Activated CD4-positive, alpha-beta T cell treated with anti-CD3 and anti-CD28 coated beads, Interleukin-2, amount 10 ng/mL, durations not matched to agents 7 days and 5 days (primary cell): ENCODE results near the gene CDH13. TPM values are rescaled to one million over a fixed set of nuclear protein-coding genes. Genes with fewer than 3 reads are reported as not detected.

Source experiments
- CTCF ChIA-PET: fragments of 350-600 bp; sonication (Branson Sonifier 250); formaldehyde crosslinking; loops from one replicate; lab custom pipeline; 2021; ENCODE audit warnings: antibody characterized with exemption; lab: Charles Lee
- POLR2A ChIA-PET: fragments of 350-600 bp; sonication (Branson Sonifier 250); formaldehyde crosslinking; loops from one replicate; lab custom pipeline; 2021; ENCODE audit warnings: antibody characterized with exemption; lab: Charles Lee
- DNase-seq: peaks from one replicate; pipeline ENCODE4 v3.0.0-alpha.2; 2020
- H3K27ac Mint-ChIP-seq: one replicate; pipeline ENCODE4 v1.8.0; 2021; ENCODE audit warnings: mild to moderate bottlenecking, moderate library complexity, mixed read lengths
- H3K27me3 Mint-ChIP-seq: one replicate; pipeline ENCODE4 v1.8.0; 2021; ENCODE audit warnings: mixed read lengths
- H3K36me3 Mint-ChIP-seq: one replicate; pipeline ENCODE4 v1.8.0; 2021; ENCODE audit warnings: low read depth, mixed read lengths
- H3K4me1 Mint-ChIP-seq: one replicate; pipeline ENCODE4 v1.8.0; 2021; ENCODE audit warnings: mixed read lengths
- H3K4me3 Mint-ChIP-seq: one replicate; pipeline ENCODE4 v1.8.0; 2021; ENCODE audit warnings: mild to moderate bottlenecking, moderate library complexity, mixed read lengths
- H3K9me3 Mint-ChIP-seq: one replicate; pipeline ENCODE4 v1.8.0; 2021; ENCODE audit warnings: mixed read lengths
- total RNA-seq, 2 experiments: library from RNA; stranded (reverse); gene quantifications; one replicate each; pipeline ENCODE4 v1.2.3, GENCODE V29; 2021

CDH13 gene
- total RNA-seq, 2 experiments from 2014 or later = not detected

GRCh38 chr16:83102336-83102735 lies 475.6 kb downstream of the CDH13 start:
- Mint-ChIP-seq H3K4me1 (no peaks in the 10 kb centered on the region), H3K27ac (no peak overlapping the region), H3K9me3 (peaks cover 11% of the 10 kb centered on the region), H3K27me3 (no peaks in the 10 kb centered on the region), H3K4me3 (no peak overlapping the region), H3K36me3 (no peaks in the 10 kb centered on the region)
- DNase-seq = no peak
- CTCF ChIA-PET = no interaction called here
- POLR2A ChIA-PET = no interaction called here

GRCh38 chr16:83105279-83106077 lies 478.7 kb downstream of the CDH13 start:
- Mint-ChIP-seq H3K27ac (no peak overlapping the region), H3K4me1 (no peaks in the 10 kb centered on the region), H3K36me3 (no peaks in the 10 kb centered on the region), H3K9me3 (no peaks in the 10 kb centered on the region), H3K4me3 (no peak overlapping the region), H3K27me3 (no peaks in the 10 kb centered on the region)
- CTCF ChIA-PET = no interaction called here
- POLR2A ChIA-PET = no interaction called here
- no peak for DNase-seq

GRCh38 chr16:83109490-83110125 lies 482.8 kb downstream of the CDH13 start:
- no peaks in the 10 kb centered on the region for H3K36me3 Mint-ChIP-seq
- no peak for DNase-seq
- no peak overlapping the region for H3K4me3 Mint-ChIP-seq
- H3K27me3 Mint-ChIP-seq = no peaks in the 10 kb centered on the region
- ChIA-PET CTCF (no interaction called here), POLR2A (no interaction called here)
- H3K27ac Mint-ChIP-seq = no peak overlapping the region
- no peaks in the 10 kb centered on the region for H3K4me1 Mint-ChIP-seq
- H3K9me3 Mint-ChIP-seq = no peaks in the 10 kb centered on the region

- Mint-ChIP-seq H3K27me3 (no peaks in the 10 kb centered on the region), H3K4me1 (no peaks in the 10 kb centered on the region), H3K36me3 (no peaks in the 10 kb centered on the region), H3K27ac (no peak overlapping the region), H3K9me3 (no peaks in the 10 kb centered on the region), H3K4me3 (no peak overlapping the region)
- DNase-seq = no peak
- ChIA-PET CTCF (no interaction called here), POLR2A (no interaction called here)
These were observed 483.5 kb downstream of the CDH13 start for GRCh38 chr16:83110269-83110668.

GRCh38 chr16:83113317-83113716 lies 486.5 kb downstream of the CDH13 start:
- Mint-ChIP-seq H3K4me3 (no peak overlapping the region), H3K9me3 (no peaks in the 10 kb centered on the region), H3K27ac (no peak overlapping the region), H3K27me3 (no peaks in the 10 kb centered on the region), H3K4me1 (no peaks in the 10 kb centered on the region), H3K36me3 (no peaks in the 10 kb centered on the region)
- peak; percentile 16 for DNase-seq
- POLR2A ChIA-PET = no interaction called here
- CTCF ChIA-PET = no interaction called here

GRCh38 chr16:83113811-83114210 lies 487.0 kb downstream of the CDH13 start:
- H3K9me3 Mint-ChIP-seq = no peaks in the 10 kb centered on the region
- H3K4me3 Mint-ChIP-seq = no peak overlapping the region
- DNase-seq = no peak
- H3K36me3 Mint-ChIP-seq = no peaks in the 10 kb centered on the region
- ChIA-PET CTCF (no interaction called here), POLR2A (no interaction called here)
- H3K27ac Mint-ChIP-seq = no peak overlapping the region
- no peaks in the 10 kb centered on the region for H3K4me1 Mint-ChIP-seq
- no peaks in the 10 kb centered on the region for H3K27me3 Mint-ChIP-seq

GRCh38 chr16:83115491-83116232 lies 488.9 kb downstream of the CDH13 start:
- ChIA-PET CTCF (interaction anchor here (0.6 kb wide), 1 partner anchor 51 kb away, joined by 3 read pairs; no protein-coding TSS in a partner anchor), POLR2A (no interaction called here)
- no peaks in the 10 kb centered on the region for H3K9me3 Mint-ChIP-seq
- H3K27me3 Mint-ChIP-seq = no peaks in the 10 kb centered on the region
- H3K27ac Mint-ChIP-seq = no peak overlapping the region
- no peak for DNase-seq
- H3K4me3 Mint-ChIP-seq = no peak overlapping the region
- no peaks in the 10 kb centered on the region for H3K4me1 Mint-ChIP-seq
- H3K36me3 Mint-ChIP-seq = no peaks in the 10 kb centered on the region

- DNase-seq = no peak
- no peak overlapping the region for H3K4me3 Mint-ChIP-seq
- H3K4me1 Mint-ChIP-seq = no peaks in the 10 kb centered on the region
- no peaks in the 10 kb centered on the region for H3K9me3 Mint-ChIP-seq
- ChIA-PET CTCF (no interaction called here), POLR2A (no interaction called here)
- H3K27me3 Mint-ChIP-seq = no peaks in the 10 kb centered on the region
- H3K36me3 Mint-ChIP-seq = no peaks in the 10 kb centered on the region
- no peak overlapping the region for H3K27ac Mint-ChIP-seq
These were observed 489.6 kb downstream of the CDH13 start for GRCh38 chr16:83116274-83116892.

GRCh38 chr16:83117810-83118209 lies 491.0 kb downstream of the CDH13 start:
- Mint-ChIP-seq H3K4me3 (no peak overlapping the region), H3K27ac (no peak overlapping the region), H3K27me3 (no peaks in the 10 kb centered on the region), H3K4me1 (no peaks in the 10 kb centered on the region), H3K9me3 (no peaks in the 10 kb centered on the region), H3K36me3 (no peaks in the 10 kb centered on the region)
- DNase-seq = no peak
- CTCF ChIA-PET = no interaction called here
- POLR2A ChIA-PET = no interaction called here

- POLR2A ChIA-PET = no interaction called here
- no peaks in the 10 kb centered on the region for H3K27me3 Mint-ChIP-seq
- DNase-seq = no peak
- no peaks in the 10 kb centered on the region for H3K9me3 Mint-ChIP-seq
- no peak overlapping the region for H3K27ac Mint-ChIP-seq
- no peak overlapping the region for H3K4me3 Mint-ChIP-seq
- CTCF ChIA-PET = no interaction called here
- no peaks in the 10 kb centered on the region for H3K36me3 Mint-ChIP-seq
- no peaks in the 10 kb centered on the region for H3K4me1 Mint-ChIP-seq
These were observed 491.6 kb downstream of the CDH13 start for GRCh38 chr16:83118365-83118764.

GRCh38 chr16:83125999-83126568 lies 499.3 kb downstream of the CDH13 start:
- Mint-ChIP-seq H3K36me3 (no peaks in the 10 kb centered on the region), H3K4me3 (no peak overlapping the region), H3K4me1 (no peaks in the 10 kb centered on the region), H3K27ac (no peak overlapping the region), H3K9me3 (peaks cover 16% of the 10 kb centered on the region), H3K27me3 (no peaks in the 10 kb centered on the region)
- POLR2A ChIA-PET = no interaction called here
- CTCF ChIA-PET = no interaction called here
- no peak for DNase-seq

- H3K4me1 Mint-ChIP-seq = no peaks in the 10 kb centered on the region
- H3K27ac Mint-ChIP-seq = no peak overlapping the region
These were observed 501.3 kb downstream of the CDH13 start for GRCh38 chr16:83128041-83128440.

More at GRCh38 chr16:83128041-83128440, 501.3 kb downstream of the CDH13 start:
- POLR2A ChIA-PET = no interaction called here
- no peaks in the 10 kb centered on the region for H3K27me3 Mint-ChIP-seq
- H3K36me3 Mint-ChIP-seq = no peaks in the 10 kb centered on the region
- no peak for DNase-seq
- H3K9me3 Mint-ChIP-seq = peaks cover 16% of the 10 kb centered on the region
- no peak overlapping the region for H3K4me3 Mint-ChIP-seq
- CTCF ChIA-PET = interaction anchor here (0.8 kb wide), 1 partner anchor 205 kb away, joined by 3 read pairs; no protein-coding TSS in a partner anchor
